Measurements from ENCODE around the gene NUDT2.

The NUDT2 gene

GRCh38 chr9:34370335-34370969, 41.1 kb downstream of the NUDT2 start:
- in situ Hi-C loops (cut with HindIII; ENCODE audit: low sequenced_read_pairs): no loop called here

- in situ Hi-C loops (cut with HindIII; ENCODE audit: low sequenced_read_pairs): no loop called here
Observed at GRCh38 chr9:34370970-34371880, 41.9 kb downstream of the NUDT2 start.

- in situ Hi-C loops (cut with HindIII; ENCODE audit: low sequenced_read_pairs): no loop called here
Observed at GRCh38 chr9:34371886-34372466, 42.6 kb downstream of the NUDT2 start.

- in situ Hi-C loops (cut with HindIII; ENCODE audit: low sequenced_read_pairs): no loop called here
Observed at GRCh38 chr9:34372467-34373011, 43.2 kb downstream of the NUDT2 start.

GRCh38 chr9:34373749-34374148, 44.4 kb downstream of the NUDT2 start:
- in situ Hi-C loops (cut with HindIII; ENCODE audit: low sequenced_read_pairs): no loop called here

- in situ Hi-C loops (cut with HindIII; ENCODE audit: low sequenced_read_pairs): no loop called here
Observed at GRCh38 chr9:34374339-34374738, 45.0 kb downstream of the NUDT2 start.

- in situ Hi-C loops (cut with HindIII; ENCODE audit: low sequenced_read_pairs): no loop called here
Observed at GRCh38 chr9:34374905-34375552, 45.7 kb downstream of the NUDT2 start.

GRCh38 chr9:34375901-34376595, 46.7 kb downstream of the NUDT2 start:
- in situ Hi-C loops (cut with HindIII; ENCODE audit: low sequenced_read_pairs): no loop called here

GRCh38 chr9:34376596-34377403, 47.4 kb downstream of the NUDT2 start, which contains the start of gene MYORG:
MYORG (minus strand) TSS chr9:34376898; CDS start chr9:34372943, 3,955 bp downstream.
- in situ Hi-C loops (cut with HindIII; ENCODE audit: low sequenced_read_pairs): no loop called here

- in situ Hi-C loops (cut with HindIII; ENCODE audit: low sequenced_read_pairs): no loop called here
Observed at GRCh38 chr9:34377404-34377746, 48.0 kb downstream of the NUDT2 start.

- in situ Hi-C loops (cut with HindIII; ENCODE audit: low sequenced_read_pairs): no loop called here
Observed at GRCh38 chr9:34378376-34379060, 49.1 kb downstream of the NUDT2 start.

GRCh38 chr9:34379334-34380033, 50.1 kb downstream of the NUDT2 start:
- in situ Hi-C loops (cut with HindIII; ENCODE audit: low sequenced_read_pairs): no loop called here

- in situ Hi-C loops (cut with HindIII; ENCODE audit: low sequenced_read_pairs): no loop called here
Observed at GRCh38 chr9:34380034-34380510, 50.7 kb downstream of the NUDT2 start.

- in situ Hi-C loops (cut with HindIII; ENCODE audit: low sequenced_read_pairs): no loop called here
Observed at GRCh38 chr9:34380511-34381315, 51.3 kb downstream of the NUDT2 start.

- in situ Hi-C loops (cut with HindIII; ENCODE audit: low sequenced_read_pairs): no loop called here
Observed at GRCh38 chr9:34381323-34381722, 52.0 kb downstream of the NUDT2 start.

- in situ Hi-C loops (cut with HindIII; ENCODE audit: low sequenced_read_pairs): no loop called here
Observed at GRCh38 chr9:34382054-34382453, 52.7 kb downstream of the NUDT2 start.

- in situ Hi-C loops (cut with HindIII; ENCODE audit: low sequenced_read_pairs): no loop called here
Observed at GRCh38 chr9:34382879-34383278, 53.5 kb downstream of the NUDT2 start.

All from DLD1 (cell line).